SK-N-SH treated with all-trans-retinoic acid at 6 μM for 48 hours (cell line): ENCODE data around the gene UBASH3B.

ENCODE experiments used
- ATAC-seq: fragments of 200-7000 bp; cut with Tn5 transposase; 3 replicates; pipeline ENCODE4 v1.9.1; 2020; ENCODE audit warnings: mild to moderate bottlenecking, moderate library complexity
- ARNTL ChIP-seq: fragments of 450-650 bp; formaldehyde crosslinking; IDR thresholded peaks from 2 replicates; pipeline ENCODE4 v1.5.0; 2020; ENCODE audit warnings: low read depth, mild to moderate bottlenecking, moderate library complexity, borderline replicate concordance
- BACH2 ChIP-seq: fragments of 250-450 bp; sonication (Bioruptor Pico); IDR thresholded peaks from 2 replicates; pipeline ENCODE4 v1.9.0; 2021; ENCODE audit warnings: mild to moderate bottlenecking, borderline replicate concordance
- CREB5 ChIP-seq: fragments of 250-450 bp; sonication (Bioruptor Pico); IDR thresholded peaks from 2 replicates; pipeline ENCODE4 v1.5.1; 2020; ENCODE audit warnings: low read depth, mild to moderate bottlenecking, moderate library complexity
- CSRNP3 ChIP-seq: fragments of 250-450 bp; sonication (Bioruptor Pico); IDR thresholded peaks from 2 replicates; pipeline ENCODE4 v1.5.1; 2021; ENCODE audit warnings: mild to moderate bottlenecking, moderate library complexity
- ESRRG ChIP-seq: fragments of 250-450 bp; sonication (Bioruptor Pico); IDR thresholded peaks from 2 replicates; pipeline ENCODE4 v1.6.1; 2021; ENCODE audit warnings: mild to moderate bottlenecking
- GLIS3 ChIP-seq: fragments of 250-450 bp; sonication (Bioruptor Pico); IDR thresholded peaks from 2 replicates; pipeline ENCODE4 v1.5.0; 2020; ENCODE audit warnings: mild to moderate bottlenecking, moderate library complexity
- ISL1 ChIP-seq: fragments of 250-450 bp; sonication (Bioruptor Pico); IDR thresholded peaks from 2 replicates; pipeline ENCODE4 v2.1.2; 2022; ENCODE audit warnings: mild to moderate bottlenecking, moderate library complexity
- OSR1 ChIP-seq: fragments of 250-450 bp; sonication (Bioruptor Pico); IDR thresholded peaks from 2 replicates; pipeline ENCODE4 v1.8.0; 2022; ENCODE audit warnings: moderate library complexity, mild to moderate bottlenecking, inconsistent platforms
- PATZ1 ChIP-seq: fragments of 250-450 bp; sonication (Bioruptor Pico); IDR thresholded peaks from 2 replicates; pipeline ENCODE4 v1.8.0; 2020; ENCODE audit warnings: mild to moderate bottlenecking, moderate library complexity, borderline replicate concordance
- PPARA ChIP-seq: fragments of 250-450 bp; sonication (Bioruptor Pico); IDR thresholded peaks from 2 replicates; pipeline ENCODE4 v1.5.0; 2020; ENCODE audit warnings: mild to moderate bottlenecking, borderline replicate concordance
- RARB ChIP-seq: fragments of 250-450 bp; sonication (Bioruptor Pico); IDR thresholded peaks from 2 replicates; pipeline ENCODE4 v1.8.0; 2021; ENCODE audit warnings: mild to moderate bottlenecking, moderate library complexity
- SNAI2 ChIP-seq: fragments of 250-450 bp; sonication (Bioruptor Pico); IDR thresholded peaks from 2 replicates; pipeline ENCODE4 v1.5.0; 2020; ENCODE audit warnings: mild to moderate bottlenecking, moderate library complexity
- TCF4 ChIP-seq: fragments of 250-450 bp; sonication (Bioruptor Pico); IDR thresholded peaks from 2 replicates; pipeline ENCODE4 v1.8.0; 2021; ENCODE audit warnings: mild to moderate bottlenecking, moderate library complexity, borderline replicate concordance
- TOX ChIP-seq: fragments of 250-450 bp; sonication (Bioruptor Pico); IDR thresholded peaks from 2 replicates; pipeline ENCODE4 v1.8.0; 2021; ENCODE audit warnings: mild to moderate bottlenecking, moderate library complexity, borderline replicate concordance
- TSHZ2 ChIP-seq: fragments of 250-450 bp; sonication (Bioruptor Pico); IDR thresholded peaks from 2 replicates; pipeline ENCODE4 v1.5.0; 2020; ENCODE audit warnings: mild to moderate bottlenecking, moderate library complexity
- ZFP3 ChIP-seq: fragments of 250-450 bp; sonication (Bioruptor Pico); IDR thresholded peaks from 2 replicates; pipeline ENCODE4 v1.5.0; 2020; ENCODE audit warnings: mild to moderate bottlenecking, moderate library complexity
- ZFP30 ChIP-seq: fragments of 450-650 bp; formaldehyde crosslinking; IDR thresholded peaks from 2 replicates; pipeline ENCODE4 v1.5.0; 2022; ENCODE audit warnings: mild to moderate bottlenecking, moderate library complexity
- ZNF565 ChIP-seq: fragments of 450-650 bp; formaldehyde crosslinking; conservative IDR thresholded peaks from 2 replicates; pipeline ENCODE4 v1.5.0; 2020; ENCODE audit warnings: low read depth, mild to moderate bottlenecking, moderate library complexity
- ZNF70 ChIP-seq: fragments of 450-650 bp; formaldehyde crosslinking; IDR thresholded peaks from 2 replicates; pipeline ENCODE4 v1.5.0; 2020; ENCODE audit warnings: mild to moderate bottlenecking, moderate library complexity
- ZNF8 ChIP-seq: fragments of 450-650 bp; formaldehyde crosslinking; IDR thresholded peaks from 2 replicates; pipeline ENCODE4 v1.5.0; 2020; ENCODE audit warnings: mild to moderate bottlenecking, moderate library complexity
- TF ChIP-seq, protein P1 (sequence below): fragments of 250-450 bp; sonication (Bioruptor Pico); IDR thresholded peaks from 2 replicates; pipeline ENCODE4 v1.8.0; 2021; ENCODE audit warnings: low read depth, mild to moderate bottlenecking, moderate library complexity, borderline replicate concordance

UBASH3B gene

GRCh38 chr11:122678406-122678805, 22.9 kb downstream of the UBASH3B start:
- TF ChIP-seq TSHZ2 (CRISPR knock-in tag) (no peak), SNAI2 (no peak), ZNF565 (CRISPR knock-in tag) (no peak), CREB5 (no peak), ZFP3 (CRISPR knock-in tag) (no peak), CSRNP3 (CRISPR knock-in tag) (no peak), GLIS3 (CRISPR knock-in tag) (no peak), ESRRG (CRISPR knock-in tag) (no peak), ZNF70 (CRISPR knock-in tag) (no peak), BACH2 (CRISPR knock-in tag) (no peak), OSR1 (CRISPR knock-in tag) (no peak), PPARA (no peak), ISL1 (no peak), TOX (no peak), TCF4 (no peak)
- TF ChIP-seq, protein P1, sequence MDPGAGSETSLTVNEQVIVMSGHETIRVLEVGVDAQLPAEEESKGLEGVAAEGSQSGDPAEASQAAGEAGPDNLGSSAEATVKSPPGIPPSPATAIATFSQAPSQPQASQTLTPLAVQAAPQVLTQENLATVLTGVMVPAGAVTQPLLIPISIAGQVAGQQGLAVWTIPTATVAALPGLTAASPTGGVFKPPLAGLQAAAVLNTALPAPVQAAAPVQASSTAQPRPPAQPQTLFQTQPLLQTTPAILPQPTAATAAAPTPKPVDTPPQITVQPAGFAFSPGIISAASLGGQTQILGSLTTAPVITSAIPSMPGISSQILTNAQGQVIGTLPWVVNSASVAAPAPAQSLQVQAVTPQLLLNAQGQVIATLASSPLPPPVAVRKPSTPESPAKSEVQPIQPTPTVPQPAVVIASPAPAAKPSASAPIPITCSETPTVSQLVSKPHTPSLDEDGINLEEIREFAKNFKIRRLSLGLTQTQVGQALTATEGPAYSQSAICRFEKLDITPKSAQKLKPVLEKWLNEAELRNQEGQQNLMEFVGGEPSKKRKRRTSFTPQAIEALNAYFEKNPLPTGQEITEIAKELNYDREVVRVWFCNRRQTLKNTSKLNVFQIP (CRISPR knock-in tag): no peak
- ATAC-seq: no peak

DNA sequence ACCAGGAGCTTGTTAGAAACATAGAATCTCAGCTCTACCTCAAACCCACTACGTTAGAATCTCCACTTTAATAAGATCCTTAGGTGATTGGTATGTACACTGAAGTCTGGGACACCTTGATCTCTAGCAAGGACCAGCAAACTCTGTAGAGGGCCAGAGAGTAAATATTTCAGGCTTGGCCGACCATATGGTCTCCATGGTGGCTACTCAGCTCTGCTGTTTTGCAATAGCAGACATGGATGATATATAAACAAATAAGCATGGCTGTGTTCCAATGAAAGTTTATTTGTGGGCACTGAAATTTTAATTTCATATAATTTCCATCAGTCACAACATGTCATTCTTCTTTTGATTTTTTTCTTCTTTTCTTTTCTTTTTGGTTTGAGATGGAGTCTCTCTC, 23.9 kb downstream of the UBASH3B start:
- no peak for TF ChIP-seq ZFP30 (CRISPR knock-in tag)
- no peak for TF ChIP-seq BACH2 (CRISPR knock-in tag)
- no peak for TF ChIP-seq ARNTL (CRISPR knock-in tag)
- no peak for TF ChIP-seq ZNF565 (CRISPR knock-in tag)
- TF ChIP-seq RARB (CRISPR knock-in tag): no peak
- TF ChIP-seq, protein P1 (CRISPR knock-in tag): no peak
- TF ChIP-seq TSHZ2 (CRISPR knock-in tag): no peak
- TF ChIP-seq CSRNP3 (CRISPR knock-in tag): no peak
- no peak for TF ChIP-seq TCF4
- no peak for TF ChIP-seq PATZ1 (CRISPR knock-in tag)
- TF ChIP-seq ZNF8 (CRISPR knock-in tag): no peak
- TF ChIP-seq PPARA: no peak
- no peak for TF ChIP-seq GLIS3 (CRISPR knock-in tag)
- no peak for TF ChIP-seq SNAI2
- TF ChIP-seq, all 23 proteins: peak for 0
- ATAC-seq: no peak
